Urothelium cell line (cell line): ENCODE data around the gene KRTAP10-11.
"Not testable (repeated sequence)": the region's sequence is repeated elsewhere in the genome, so short reads cannot be mapped to it uniquely, and the experiment has no call there.

ENCODE experiments used
- DNase-seq: peaks from one replicate; pipeline ENCODE4 v3.0.0; 2011; ENCODE audit warnings: low spot score, mixed read lengths
- FAIRE-seq: peaks from 2 replicates; lab custom pipeline; 2011; peaks lifted over from hg19 to GRCh38; lab: Jason Lieb, UNC

Gene KRTAP10-11

DNA sequence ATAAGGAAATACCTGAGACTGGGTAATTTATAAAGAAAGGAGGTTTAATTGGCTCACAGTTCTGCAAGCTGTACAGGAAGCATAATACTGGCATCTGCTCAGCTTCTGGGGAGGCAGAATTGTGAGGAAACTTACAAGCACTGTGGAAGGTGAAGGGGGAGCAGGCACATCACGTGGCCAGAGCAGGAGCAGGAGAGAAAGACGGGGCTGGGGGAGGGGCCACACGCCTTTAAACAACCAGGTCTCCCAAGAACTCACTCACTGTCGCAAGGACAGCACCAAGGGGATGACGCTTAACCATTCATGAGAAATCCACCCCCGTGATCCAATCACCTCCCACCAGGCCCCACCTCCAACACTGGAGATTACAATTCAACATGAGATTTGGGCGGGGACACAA is 15.4 kb downstream of the KRTAP10-11 start:
- FAIRE-seq, DNase-seq: not testable (repeated sequence)

DNA sequence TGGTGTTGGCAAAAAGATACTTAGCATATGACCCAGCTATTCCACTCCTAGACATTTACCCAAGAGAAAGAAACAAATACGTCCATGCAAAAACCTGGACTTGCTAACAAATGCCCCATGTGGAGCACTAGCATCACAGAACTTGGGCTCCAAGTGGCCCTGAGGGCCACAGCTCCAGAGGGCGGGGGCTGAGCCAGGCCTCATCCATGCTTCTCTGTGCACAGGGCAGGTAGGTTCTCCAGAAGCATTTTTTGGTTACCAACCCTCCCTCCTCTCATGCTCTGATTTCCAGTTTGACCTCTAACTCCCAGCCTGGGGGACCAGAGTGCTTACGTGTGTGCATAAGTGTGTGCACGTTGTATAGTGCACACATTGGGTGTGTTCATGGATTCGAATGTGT is 18.5 kb downstream of the KRTAP10-11 start:
- FAIRE-seq, result no peak

DNA sequence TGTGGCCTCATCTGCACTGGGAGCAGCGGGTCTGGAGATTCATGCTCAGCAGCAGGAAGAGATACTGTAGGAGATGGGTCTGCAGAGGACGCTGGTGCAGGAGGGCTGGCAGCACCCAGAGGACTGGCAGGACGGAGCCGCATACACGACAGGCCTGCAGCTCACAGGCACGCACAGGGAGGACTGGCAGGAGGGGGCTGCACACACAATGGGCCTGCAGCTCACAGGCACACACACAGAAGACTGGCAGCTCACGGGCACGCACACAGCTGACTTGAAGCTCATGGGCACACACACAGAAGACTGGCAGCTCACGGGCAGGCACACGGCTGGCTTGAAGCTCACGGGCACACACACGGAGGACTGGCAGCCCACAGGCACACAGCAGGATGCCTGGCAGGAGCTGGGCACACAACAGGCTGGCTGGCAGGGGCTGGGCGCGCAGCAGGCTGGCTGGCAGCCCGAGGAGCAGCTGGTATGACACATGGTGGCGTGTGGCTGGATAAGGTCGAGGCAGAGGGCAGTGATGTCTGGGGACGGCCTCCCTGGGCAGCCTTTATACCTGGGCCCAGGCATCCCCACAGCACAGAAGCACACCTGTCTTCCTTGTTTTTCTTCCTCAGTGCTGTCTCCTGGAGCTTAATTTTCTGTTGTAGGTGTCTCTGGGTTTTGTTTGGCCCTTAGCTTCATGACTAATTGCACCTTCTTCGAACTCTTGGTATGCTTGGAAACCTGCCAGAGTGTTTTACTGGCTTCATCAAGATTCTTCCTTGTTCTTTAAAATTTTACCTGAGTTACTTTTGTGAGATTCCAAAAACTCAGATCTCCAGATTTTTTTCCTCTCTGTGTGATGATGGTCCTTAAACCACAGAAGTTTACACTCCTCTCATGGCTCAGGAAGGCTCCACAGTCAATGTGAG is 20.4 kb downstream of the KRTAP10-11 start, which contains the start of gene KRTAP12-2:
KRTAP12-2 (minus strand) TSS at position 527 of the 920 bp plus-strand sequence; CDS start at position 486, 41 bp downstream.
- DNase-seq (no peak), FAIRE-seq (no peak)

More for the DNA sequence above, 18.5 kb downstream of the KRTAP10-11 start:
- DNase-seq, result no peak

DNA sequence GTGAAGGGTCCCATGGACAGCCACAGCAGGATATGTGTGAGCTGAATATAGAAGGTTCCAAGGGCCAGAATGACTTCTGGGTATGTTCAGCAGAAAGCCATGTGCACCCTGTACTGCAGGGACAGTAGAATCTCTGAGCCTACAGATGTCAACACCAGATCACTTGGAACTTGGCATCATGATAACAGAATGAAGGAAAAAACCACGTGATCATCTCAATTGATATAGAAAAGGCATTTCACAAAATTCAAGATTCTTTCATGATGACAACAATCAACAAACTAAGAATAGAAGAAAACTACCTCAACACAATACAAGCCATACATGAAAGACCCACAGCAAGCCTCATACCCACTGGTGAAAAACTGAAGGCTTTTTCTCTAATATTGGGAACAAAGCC is 21.4 kb downstream of the KRTAP10-11 start:
- no peak for FAIRE-seq
- DNase-seq, result no peak

DNA sequence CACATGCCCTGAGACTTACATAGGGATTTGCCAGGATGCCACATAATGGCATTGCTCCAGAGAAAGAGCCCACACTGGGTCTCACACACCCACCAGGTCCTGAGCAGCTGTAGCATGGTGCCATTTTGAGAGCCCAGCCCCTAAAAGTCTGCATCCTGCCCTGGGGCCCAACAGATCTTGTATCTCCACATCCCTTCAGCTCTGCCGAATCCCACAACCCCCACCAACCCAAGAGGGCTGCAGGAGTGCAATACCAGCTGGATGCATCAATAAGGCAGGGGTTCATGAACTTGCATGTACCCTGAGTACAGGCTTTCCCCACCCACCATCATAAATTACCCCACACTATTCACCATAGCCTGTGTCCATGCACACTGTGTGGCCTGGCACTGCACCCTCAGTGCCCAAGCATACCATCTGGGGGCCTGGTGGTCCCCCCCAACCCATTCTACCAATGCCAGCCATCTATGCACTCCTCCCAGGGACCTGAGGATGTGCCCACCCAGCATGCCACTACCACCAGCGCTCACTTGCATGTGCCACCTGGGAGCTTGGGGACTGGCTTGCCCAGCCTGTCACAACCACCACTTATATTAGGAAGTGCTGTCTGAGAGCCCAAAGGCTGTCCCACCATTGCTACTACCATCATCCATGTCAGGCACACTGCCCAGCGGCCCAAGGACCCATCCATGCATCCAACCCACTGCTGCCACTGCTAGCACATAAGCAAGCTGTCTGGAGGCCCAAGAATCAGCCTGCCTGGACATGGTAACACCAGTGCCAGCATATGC is 24.6 kb downstream of the KRTAP10-11 start:
- DNase-seq (no peak), FAIRE-seq (no peak)

DNA sequence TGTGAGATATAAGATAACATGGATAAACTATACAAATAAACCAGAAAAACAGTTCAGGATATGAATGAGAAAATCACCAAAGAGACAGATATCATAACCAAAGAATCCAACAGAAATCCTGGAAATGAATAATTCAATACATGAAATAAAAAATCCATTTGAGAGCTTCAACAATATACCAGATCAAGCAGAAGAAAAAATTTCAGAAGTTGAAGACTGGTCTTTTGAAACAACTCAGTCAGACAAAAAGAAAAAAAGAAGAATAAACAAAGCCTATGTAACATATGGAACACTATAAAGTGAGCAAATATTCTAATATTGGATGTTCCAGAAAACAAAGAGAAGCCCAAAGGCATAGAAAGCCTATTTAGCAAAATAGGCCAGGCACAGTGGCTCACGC is 25.7 kb downstream of the KRTAP10-11 start:
- DNase-seq, result no peak
- no peak for FAIRE-seq

DNA sequence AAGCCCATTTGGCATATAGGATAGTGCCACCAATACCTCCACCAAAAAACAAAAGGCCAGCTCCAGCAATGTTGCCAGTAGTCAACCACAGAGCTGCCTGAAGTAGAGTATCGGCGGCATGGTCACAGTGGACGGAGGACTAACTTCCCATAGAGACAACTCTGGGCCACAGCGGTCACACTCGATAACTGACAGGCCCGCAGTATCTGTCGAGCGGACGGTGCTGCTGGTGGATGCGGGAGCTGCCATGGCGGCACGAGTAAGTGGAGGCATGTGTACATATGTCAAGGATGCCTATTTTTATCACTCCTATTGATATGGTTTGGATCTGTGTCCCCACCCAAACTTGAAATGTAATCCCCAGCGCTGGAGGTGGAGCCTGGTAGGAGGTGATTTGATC is 31.7 kb downstream of the KRTAP10-11 start:
- DNase-seq (no peak), FAIRE-seq (no peak)

DNA sequence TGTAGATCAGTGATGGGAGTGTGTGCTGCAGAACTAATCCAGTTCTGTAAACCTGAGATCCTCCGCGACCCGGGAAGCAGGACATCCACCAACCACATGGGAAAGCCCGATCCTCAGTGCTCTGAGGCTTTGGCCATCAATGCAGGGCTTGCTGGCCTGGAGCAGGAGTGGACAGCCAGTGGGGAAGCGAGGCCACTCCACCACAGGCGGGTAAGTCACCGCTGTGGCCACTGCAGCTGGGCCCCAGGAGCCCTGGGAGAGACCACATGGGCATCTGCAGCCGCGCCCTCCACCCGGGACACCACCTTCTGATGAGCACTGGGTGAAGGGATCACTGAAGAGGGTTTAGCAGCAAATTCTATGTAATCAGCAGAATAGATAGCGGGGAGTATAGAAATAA is 34.9 kb downstream of the KRTAP10-11 start:
- FAIRE-seq (no peak), DNase-seq (no peak)

DNA sequence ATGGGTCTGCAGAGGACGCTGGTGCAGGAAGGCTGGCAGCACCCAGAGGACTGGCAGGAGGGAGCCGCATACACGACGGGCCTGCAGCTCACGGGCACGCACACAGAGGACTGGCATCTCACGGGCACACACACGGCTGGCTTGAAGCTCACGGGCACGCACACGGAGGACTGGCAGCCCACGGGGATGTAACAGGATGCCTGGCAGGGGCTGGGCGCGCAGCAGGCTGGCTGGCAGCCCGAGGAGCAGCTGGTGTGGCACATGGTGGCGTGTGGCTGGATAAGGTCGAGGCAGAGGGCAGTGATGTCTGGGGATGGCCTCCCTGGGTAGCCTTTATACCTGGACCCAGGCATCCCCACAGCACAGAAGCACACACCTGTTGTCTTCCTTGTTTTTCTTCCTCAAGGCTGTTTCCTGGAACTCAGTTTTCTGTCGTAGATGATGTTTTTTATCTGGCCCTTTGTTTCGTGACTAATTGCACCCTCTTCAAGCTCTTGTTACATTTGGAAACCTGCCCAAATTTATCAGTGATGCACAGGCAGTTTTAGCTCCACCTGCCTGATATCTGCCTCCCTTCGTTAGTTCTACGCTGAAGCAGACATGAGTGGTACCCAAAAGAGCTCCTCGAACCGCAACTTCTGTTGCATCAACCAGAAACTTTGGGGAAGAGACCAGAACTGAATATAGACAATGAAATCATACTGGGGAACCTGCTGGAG is 35.8 kb downstream of the KRTAP10-11 start, which contains the start of gene KRTAP12-1:
KRTAP12-1 (minus strand) TSS at position 303 of the 719 bp plus-strand sequence; CDS start at position 263, 40 bp downstream.
- DNase-seq (no peak), FAIRE-seq (no peak)

DNA sequence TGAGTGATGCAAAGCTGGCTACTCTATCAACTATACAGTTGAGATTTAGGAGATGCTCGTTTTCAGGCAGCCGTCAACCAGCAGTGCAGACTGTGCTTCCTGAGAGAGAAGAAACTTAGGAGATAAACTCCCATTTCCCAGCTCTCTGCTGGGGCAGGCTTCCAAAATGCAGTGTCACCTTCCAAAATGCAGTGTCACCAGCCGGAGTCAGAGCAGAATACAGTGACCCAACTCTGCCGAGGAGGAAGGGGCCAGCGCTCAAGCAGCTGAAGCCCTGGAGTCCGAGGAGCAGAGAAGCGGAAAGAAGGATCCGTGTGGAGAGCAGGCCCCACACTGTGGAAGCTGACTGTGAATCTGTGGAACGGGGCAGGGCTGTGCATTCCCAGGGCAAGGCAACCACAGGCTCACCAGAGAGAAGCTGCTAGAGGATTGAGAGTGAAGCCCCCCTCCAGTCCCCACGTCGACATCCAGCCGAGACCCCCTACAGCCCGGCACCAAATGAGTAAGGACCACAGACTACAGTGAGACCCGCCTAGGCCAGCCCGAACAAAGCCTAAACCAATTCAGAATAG is 36.5 kb downstream of the KRTAP10-11 start:
- no peak for DNase-seq
- no peak for FAIRE-seq

DNA sequence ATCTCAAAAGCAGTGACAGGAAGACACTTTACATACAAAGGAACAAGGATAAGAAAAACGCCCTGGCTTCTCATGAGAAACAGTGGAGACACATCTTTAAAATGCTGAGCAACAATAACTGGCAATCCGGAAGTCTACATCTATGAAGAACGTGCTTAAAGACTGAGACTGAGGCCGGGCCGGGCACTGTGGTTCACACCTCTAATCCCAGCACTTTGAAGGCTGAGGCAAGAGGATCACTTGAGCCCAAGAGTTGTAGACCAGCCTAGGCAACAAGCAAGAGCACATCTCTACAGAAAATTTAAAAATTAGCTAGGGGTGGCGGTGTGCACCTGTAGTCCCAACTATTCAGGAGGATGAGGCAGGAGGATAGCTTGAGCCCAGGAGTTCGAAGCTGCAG is 37.9 kb downstream of the KRTAP10-11 start:
- FAIRE-seq, result no peak
- no peak for DNase-seq

DNA sequence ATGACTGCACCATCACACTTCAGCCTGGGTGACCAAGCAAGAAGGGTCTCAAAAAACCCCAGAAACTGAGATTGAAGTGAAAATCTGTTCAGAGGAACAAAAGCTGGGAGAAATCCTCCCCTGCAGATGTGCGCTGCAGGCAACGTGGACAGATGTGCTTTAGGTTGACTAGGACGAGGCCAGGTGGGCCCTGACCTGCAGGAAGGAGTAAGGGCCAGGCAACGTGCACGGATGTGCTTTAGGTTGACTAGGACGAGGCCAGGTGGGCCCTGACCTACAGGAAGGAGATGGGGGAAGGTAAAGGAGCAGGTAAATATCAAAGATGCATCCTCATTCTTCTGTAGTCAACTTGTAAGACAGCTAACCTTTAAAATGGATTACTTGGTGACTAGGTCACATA is 38.3 kb downstream of the KRTAP10-11 start:
- FAIRE-seq, result no peak
- no peak for DNase-seq

DNA sequence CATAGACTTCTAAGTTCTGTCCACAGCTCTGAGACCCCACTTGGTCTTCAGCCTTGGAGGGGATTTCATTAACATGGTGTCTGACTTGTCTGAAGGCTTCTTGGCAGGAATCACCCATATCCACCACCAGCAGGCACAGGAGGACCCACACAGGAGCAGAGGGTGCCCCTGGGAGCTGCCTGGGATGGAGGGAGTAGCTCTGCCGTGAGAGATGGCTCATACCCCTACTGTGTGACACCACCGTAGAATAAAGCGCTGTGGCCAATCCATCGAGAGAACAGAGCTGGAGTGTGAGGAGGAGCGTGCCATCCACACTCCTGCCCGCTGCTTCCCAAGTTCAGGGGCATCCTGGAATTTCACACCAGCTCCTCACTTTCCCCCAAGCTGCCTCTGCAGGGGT is 38.8 kb downstream of the KRTAP10-11 start:
- FAIRE-seq, DNase-seq: not testable (repeated sequence)

DNA sequence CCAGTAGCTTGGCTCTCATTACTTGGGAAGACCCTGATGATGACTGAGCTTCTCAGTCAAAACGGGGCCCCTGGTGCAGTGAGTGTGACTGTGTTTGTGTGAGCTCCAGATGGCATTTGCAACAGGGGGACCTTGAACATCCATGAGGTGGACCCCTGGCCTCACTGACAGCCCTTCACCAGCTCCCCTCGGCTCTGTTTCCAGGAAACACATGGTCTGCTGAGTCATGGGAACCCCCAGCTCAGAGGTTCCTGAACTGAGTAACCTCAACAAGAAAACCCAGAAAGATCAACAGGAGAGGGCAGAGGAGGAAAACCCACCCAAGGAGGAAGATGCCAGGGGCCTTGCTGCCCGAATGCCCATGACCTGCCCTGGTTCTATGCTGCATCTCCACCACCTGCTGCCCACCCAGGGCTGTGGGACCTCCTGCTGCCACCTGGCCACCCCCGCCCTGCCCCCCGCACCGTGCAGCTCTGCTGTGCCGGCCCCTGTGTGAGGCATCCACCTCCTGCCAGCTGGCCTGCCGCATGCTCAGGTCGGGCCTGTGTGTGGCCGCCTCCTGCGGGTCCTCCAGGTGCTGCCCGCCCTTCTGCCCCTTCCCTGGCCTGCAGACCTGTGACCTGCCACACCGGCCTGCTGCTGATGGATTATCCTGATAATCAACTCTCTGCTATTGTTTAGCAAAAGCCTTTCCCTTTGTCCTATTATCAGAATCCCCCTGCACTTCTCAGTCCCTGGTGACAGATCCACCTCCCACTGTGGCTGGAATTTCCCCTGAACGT is 40.0 kb downstream of the KRTAP10-11 start:
- DNase-seq (no peak), FAIRE-seq (no peak)

DNA sequence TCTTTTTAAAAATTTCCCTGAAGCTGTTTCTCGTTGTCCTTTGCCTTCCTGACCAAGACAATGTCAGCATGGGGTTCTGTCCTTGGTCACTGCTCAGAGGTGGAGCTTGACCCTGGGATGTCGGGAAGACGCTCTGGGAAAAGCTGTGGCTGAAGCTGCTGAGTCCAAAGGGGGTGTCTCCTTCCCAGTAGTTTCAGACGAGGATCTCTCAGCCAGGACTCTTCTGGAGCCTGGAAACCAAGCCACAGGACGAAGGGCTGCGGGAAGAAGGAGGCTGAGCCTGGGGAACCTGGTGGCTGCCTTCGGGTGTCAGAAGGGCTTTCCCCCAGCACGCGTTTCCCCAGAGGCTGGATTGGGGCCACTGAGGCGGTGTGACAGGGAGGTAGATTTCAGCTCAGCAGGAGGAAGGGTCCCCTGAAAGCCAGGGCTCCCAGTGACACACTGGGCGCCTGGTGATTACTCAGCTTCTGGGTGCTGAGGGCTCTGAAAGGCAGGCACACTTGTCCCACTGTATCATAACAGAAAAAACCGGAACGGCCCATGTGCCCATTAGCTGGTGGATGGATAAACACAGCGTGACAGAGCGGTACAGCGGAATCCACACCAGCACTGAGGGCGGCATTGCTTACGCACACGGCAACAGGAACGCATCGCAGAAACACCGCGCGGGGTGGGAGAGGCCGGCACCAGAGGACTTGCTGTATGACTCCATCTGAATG is 40.8 kb downstream of the KRTAP10-11 start:
- no peak for DNase-seq
- FAIRE-seq, result no peak

DNA sequence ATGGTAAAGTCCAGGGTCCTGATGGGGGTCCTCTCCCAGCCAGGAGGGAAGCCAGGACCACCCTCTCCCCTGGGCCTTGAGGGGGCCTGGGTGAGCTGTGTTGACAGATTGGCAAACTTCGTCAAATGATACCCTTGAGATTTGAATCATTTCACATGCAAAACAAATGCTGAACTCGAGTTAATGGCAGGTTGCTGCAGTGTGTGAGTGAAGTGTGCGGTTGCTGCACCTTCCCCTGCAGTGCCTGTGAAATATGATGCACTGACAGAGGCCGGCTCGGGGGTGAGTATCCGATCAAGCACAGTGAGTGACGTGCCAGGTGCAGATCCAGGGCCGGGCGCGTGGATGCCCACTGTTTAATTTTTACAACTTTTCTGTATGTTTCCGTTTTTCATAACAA is 41.5 kb downstream of the KRTAP10-11 start:
- DNase-seq, result no peak
- FAIRE-seq, result no peak

DNA sequence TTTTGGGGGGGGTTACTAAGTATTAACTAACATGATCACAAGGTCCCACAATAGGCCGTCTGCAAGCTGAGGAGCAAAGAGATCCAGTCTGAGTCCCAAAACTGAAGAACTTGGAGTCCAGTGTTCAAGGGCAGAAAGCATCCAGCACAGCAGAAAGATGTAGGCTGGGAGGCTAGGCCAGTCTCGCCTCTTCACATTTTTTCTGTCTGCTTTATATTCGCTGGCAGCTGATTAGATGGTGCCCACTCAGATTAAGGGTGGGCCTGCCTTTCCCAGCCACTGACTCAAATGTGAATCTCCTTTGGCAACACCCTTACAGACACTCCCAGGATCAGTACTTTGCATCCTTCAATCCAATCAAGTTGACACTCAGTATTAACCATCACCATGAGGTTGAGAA is 43.5 kb downstream of the KRTAP10-11 start:
- not testable (repeated sequence) for DNase-seq, FAIRE-seq

DNA sequence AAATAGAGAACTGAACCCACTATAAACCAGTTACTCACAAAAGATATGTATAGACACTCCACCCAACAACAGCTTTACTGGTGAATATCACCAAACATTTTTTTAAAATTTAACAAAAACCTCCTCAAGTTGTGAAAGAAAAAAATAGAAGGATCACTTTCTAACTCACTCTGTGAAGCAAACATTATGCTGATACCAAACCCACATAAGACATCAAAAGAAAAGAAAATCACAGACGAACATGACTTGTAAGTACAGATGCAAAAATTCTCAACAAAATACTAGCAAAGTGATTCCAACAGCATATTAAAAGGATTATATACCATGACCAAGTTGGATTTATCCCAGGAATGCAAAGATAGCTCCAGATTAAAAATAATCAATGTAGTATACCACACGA is 45.5 kb downstream of the KRTAP10-11 start:
- DNase-seq (no peak), FAIRE-seq (no peak)
